ENCODE measurements around the gene WFIKKN2.

The WFIKKN2 gene

GRCh38 chr17:50835301-50836234 lies at the start of gene WFIKKN2:
Gene WFIKKN2 (plus strand): TSS chr17:50835586. CDS start chr17:50835938, 352 bp downstream.
- H3K36me3 ChIP-seq (ENCODE audit: insufficient read depth, low read length): no peaks in the 10 kb centered on the region
- H3K9ac ChIP-seq (ENCODE audit: low read length): no peak within 1 kb of the TSS
- peak within 1 kb of the TSS; percentile 2 to 58 for H3K4me3 ChIP-seq (ENCODE audit: low read depth in 1 of 2, low read length in 2 of 2)
- H3K27me3 ChIP-seq (ENCODE audit: control insufficient read depth in 1 of 2, insufficient read depth in 2 of 2, low read length in 2 of 2): no peaks in the 10 kb centered on the region
- no peaks in the 10 kb centered on the region for H3K9me3 ChIP-seq (ENCODE audit: low read length)
- H3K4me1 ChIP-seq (ENCODE audit: insufficient read depth, low read length): no peaks in the 10 kb centered on the region
- H3K27ac ChIP-seq (ENCODE audit: low read depth, low read length): no peak within 1 kb of the TSS

- no peaks in the 10 kb centered on the region for H3K27me3 ChIP-seq (ENCODE audit: control insufficient read depth in 1 of 2, insufficient read depth in 2 of 2, low read length in 2 of 2)
- no peak overlapping the region for H3K9ac ChIP-seq (ENCODE audit: low read length)
- H3K9me3 ChIP-seq (ENCODE audit: low read length): no peaks in the 10 kb centered on the region
- no peaks in the 10 kb centered on the region for H3K36me3 ChIP-seq (ENCODE audit: insufficient read depth, low read length)
- peak overlapping the region; percentile 29 for H3K27ac ChIP-seq (ENCODE audit: low read depth, low read length)
- H3K4me1 ChIP-seq (ENCODE audit: insufficient read depth, low read length): peaks cover 12% of the 10 kb centered on the region
- H3K4me3 ChIP-seq (ENCODE audit: low read depth in 1 of 2, low read length in 2 of 2): no peak overlapping the region
Observed at GRCh38 chr17:50785946-50786570, 49.3 kb upstream of the WFIKKN2 start.

GRCh38 chr17:50787106-50787505 lies 48.3 kb upstream of the WFIKKN2 start:
- peak overlapping the region; percentile 29 for H3K27ac ChIP-seq (ENCODE audit: low read depth, low read length)

GRCh38 chr17:50790618-50791017 lies 44.8 kb upstream of the WFIKKN2 start:
- H3K27ac ChIP-seq (ENCODE audit: low read depth, low read length): no peak overlapping the region

More at GRCh38 chr17:50787106-50787505, 48.3 kb upstream of the WFIKKN2 start:
- Histone ChIP-seq H3K36me3 (ENCODE audit: insufficient read depth, low read length) (no peaks in the 10 kb centered on the region), H3K4me1 (ENCODE audit: insufficient read depth, low read length) (peaks cover 12% of the 10 kb centered on the region), H3K9ac (ENCODE audit: low read length) (no peak overlapping the region), H3K4me3 (ENCODE audit: low read depth in 1 of 2, low read length in 2 of 2) (no peak overlapping the region), H3K9me3 (ENCODE audit: low read length) (no peaks in the 10 kb centered on the region), H3K27me3 (ENCODE audit: control insufficient read depth in 1 of 2, insufficient read depth in 2 of 2, low read length in 2 of 2) (no peaks in the 10 kb centered on the region)

DNA sequence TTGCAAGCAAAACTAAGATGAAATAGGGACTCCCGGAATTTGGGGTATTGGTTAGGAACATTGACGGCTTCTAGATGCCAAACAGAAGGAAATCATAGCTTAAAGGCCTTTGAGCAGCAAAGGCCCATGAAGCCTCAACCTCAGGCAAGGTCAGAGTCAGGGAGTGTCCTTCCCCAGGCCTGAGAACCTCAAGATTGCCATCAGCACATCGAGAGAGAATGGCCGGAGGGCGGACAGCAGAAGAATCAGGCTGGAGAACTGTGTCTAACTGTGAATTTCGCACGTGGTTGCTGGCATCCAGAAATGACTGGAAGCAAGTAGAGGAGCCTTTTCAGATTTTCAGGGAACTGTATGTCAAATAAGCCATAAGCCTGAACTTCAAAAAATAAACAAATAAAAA lies 43.3 kb upstream of the WFIKKN2 start:
- H3K9me3 ChIP-seq (ENCODE audit: low read length): no peaks in the 10 kb centered on the region
- H3K4me1 ChIP-seq (ENCODE audit: insufficient read depth, low read length): no peaks in the 10 kb centered on the region
- no peak overlapping the region for H3K4me3 ChIP-seq (ENCODE audit: low read depth in 1 of 2, low read length in 2 of 2)
- H3K36me3 ChIP-seq (ENCODE audit: insufficient read depth, low read length): no peaks in the 10 kb centered on the region
- H3K9ac ChIP-seq (ENCODE audit: low read length): no peak overlapping the region
- H3K27ac ChIP-seq (ENCODE audit: low read depth, low read length): no peak overlapping the region
- no peaks in the 10 kb centered on the region for H3K27me3 ChIP-seq (ENCODE audit: control insufficient read depth in 1 of 2, insufficient read depth in 2 of 2, low read length in 2 of 2)

More at GRCh38 chr17:50790618-50791017, 44.8 kb upstream of the WFIKKN2 start:
- H3K27me3 ChIP-seq (ENCODE audit: control insufficient read depth in 1 of 2, insufficient read depth in 2 of 2, low read length in 2 of 2): no peaks in the 10 kb centered on the region
- H3K4me3 ChIP-seq (ENCODE audit: low read depth in 1 of 2, low read length in 2 of 2): no peak overlapping the region
- H3K9ac ChIP-seq (ENCODE audit: low read length): no peak overlapping the region
- peaks cover 7% of the 10 kb centered on the region for H3K4me1 ChIP-seq (ENCODE audit: insufficient read depth, low read length)
- H3K9me3 ChIP-seq (ENCODE audit: low read length): no peaks in the 10 kb centered on the region
- H3K36me3 ChIP-seq (ENCODE audit: insufficient read depth, low read length): no peaks in the 10 kb centered on the region

- Histone ChIP-seq H3K27me3 (ENCODE audit: control insufficient read depth in 1 of 2, insufficient read depth in 2 of 2, low read length in 2 of 2) (no peaks in the 10 kb centered on the region), H3K9me3 (ENCODE audit: low read length) (no peaks in the 10 kb centered on the region), H3K4me1 (ENCODE audit: insufficient read depth, low read length) (no peaks in the 10 kb centered on the region), H3K4me3 (ENCODE audit: low read depth in 1 of 2, low read length in 2 of 2) (no peak overlapping the region), H3K9ac (ENCODE audit: low read length) (no peak overlapping the region), H3K36me3 (ENCODE audit: insufficient read depth, low read length) (no peaks in the 10 kb centered on the region), H3K27ac (ENCODE audit: low read depth, low read length) (no peak overlapping the region)
Observed at GRCh38 chr17:50793007-50793406, 42.4 kb upstream of the WFIKKN2 start.

DNA sequence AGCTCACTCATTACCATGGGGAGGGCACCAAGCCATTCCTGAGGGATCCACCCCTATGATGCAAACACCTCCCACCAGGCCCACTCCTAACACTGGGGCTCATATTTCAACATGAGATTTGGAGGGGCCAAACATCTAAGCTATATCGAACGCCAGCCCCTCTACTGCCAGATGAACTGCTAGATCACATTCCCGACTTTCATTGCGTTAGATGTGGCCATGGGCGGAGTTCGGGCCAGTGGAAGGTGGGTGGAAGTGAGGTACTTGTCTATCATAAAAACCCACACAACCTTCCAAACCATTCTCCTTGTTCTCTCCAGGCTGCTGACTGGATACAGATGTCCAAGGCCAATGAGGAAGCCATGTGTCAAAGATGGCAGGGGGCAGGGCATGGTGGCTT lies 41.0 kb upstream of the WFIKKN2 start:
- no peaks in the 10 kb centered on the region for H3K27me3 ChIP-seq (ENCODE audit: control insufficient read depth in 1 of 2, insufficient read depth in 2 of 2, low read length in 2 of 2)
- H3K36me3 ChIP-seq (ENCODE audit: insufficient read depth, low read length): no peaks in the 10 kb centered on the region

DNA sequence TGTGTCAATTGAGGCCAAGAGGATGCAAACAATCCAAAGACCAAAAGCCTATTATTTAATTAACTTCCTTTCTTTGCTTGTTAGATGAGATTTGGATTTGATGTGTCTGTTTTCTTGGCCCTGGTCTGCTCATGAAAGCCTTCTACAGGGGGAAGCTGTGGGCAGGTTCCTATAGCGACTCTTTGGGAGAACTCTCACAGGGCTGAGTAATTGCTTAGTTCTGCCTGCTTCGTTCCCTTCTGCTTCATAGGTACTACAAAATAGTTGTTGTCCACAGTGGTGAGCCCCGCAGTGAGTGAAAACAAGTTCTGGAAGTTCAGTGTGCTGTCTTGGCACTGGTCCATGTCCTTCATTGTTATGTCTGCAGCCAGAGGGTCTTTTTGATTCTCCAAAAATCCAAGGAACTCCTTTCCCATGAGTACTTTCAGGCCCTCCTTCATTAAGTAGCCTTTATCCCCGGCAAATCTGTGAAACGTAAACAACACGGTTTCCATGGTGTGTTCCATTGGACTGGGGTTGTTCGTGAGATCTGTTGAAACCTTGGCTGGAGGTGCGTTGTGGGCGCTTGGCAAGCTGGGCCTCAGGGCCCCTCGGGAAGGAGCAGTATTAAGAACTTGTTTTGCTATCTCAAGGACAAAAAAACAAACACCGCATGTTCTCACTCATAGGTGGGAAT lies 38.1 kb upstream of the WFIKKN2 start:
- Histone ChIP-seq H3K27ac (ENCODE audit: low read depth, low read length) (no peak overlapping the region), H3K36me3 (ENCODE audit: insufficient read depth, low read length) (no peaks in the 10 kb centered on the region), H3K4me1 (ENCODE audit: insufficient read depth, low read length) (no peaks in the 10 kb centered on the region), H3K9me3 (ENCODE audit: low read length) (no peaks in the 10 kb centered on the region), H3K9ac (ENCODE audit: low read length) (no peak overlapping the region), H3K27me3 (ENCODE audit: control insufficient read depth in 1 of 2, insufficient read depth in 2 of 2, low read length in 2 of 2) (no peaks in the 10 kb centered on the region), H3K4me3 (ENCODE audit: low read depth in 1 of 2, low read length in 2 of 2) (no peak overlapping the region)

More for the DNA sequence above, 41.0 kb upstream of the WFIKKN2 start:
- H3K27ac ChIP-seq (ENCODE audit: low read depth, low read length): no peak overlapping the region
- no peak overlapping the region for H3K9ac ChIP-seq (ENCODE audit: low read length)
- no peaks in the 10 kb centered on the region for H3K4me1 ChIP-seq (ENCODE audit: insufficient read depth, low read length)
- H3K4me3 ChIP-seq (ENCODE audit: low read depth in 1 of 2, low read length in 2 of 2): no peak overlapping the region
- no peaks in the 10 kb centered on the region for H3K9me3 ChIP-seq (ENCODE audit: low read length)

GRCh38 chr17:50798424-50799288 lies 36.7 kb upstream of the WFIKKN2 start:
- Histone ChIP-seq H3K4me3 (ENCODE audit: low read depth in 1 of 2, low read length in 2 of 2) (no peak overlapping the region), H3K27me3 (ENCODE audit: control insufficient read depth in 1 of 2, insufficient read depth in 2 of 2, low read length in 2 of 2) (no peaks in the 10 kb centered on the region), H3K27ac (ENCODE audit: low read depth, low read length) (no peak overlapping the region)

GRCh38 chr17:50799582-50799981 lies 35.8 kb upstream of the WFIKKN2 start:
- Histone ChIP-seq H3K27me3 (ENCODE audit: control insufficient read depth in 1 of 2, insufficient read depth in 2 of 2, low read length in 2 of 2) (no peaks in the 10 kb centered on the region), H3K9ac (ENCODE audit: low read length) (no peak overlapping the region), H3K9me3 (ENCODE audit: low read length) (no peaks in the 10 kb centered on the region), H3K36me3 (ENCODE audit: insufficient read depth, low read length) (no peaks in the 10 kb centered on the region), H3K27ac (ENCODE audit: low read depth, low read length) (no peak overlapping the region), H3K4me3 (ENCODE audit: low read depth in 1 of 2, low read length in 2 of 2) (no peak overlapping the region), H3K4me1 (ENCODE audit: insufficient read depth, low read length) (no peaks in the 10 kb centered on the region)

More at GRCh38 chr17:50798424-50799288, 36.7 kb upstream of the WFIKKN2 start:
- no peaks in the 10 kb centered on the region for H3K9me3 ChIP-seq (ENCODE audit: low read length)
- no peaks in the 10 kb centered on the region for H3K36me3 ChIP-seq (ENCODE audit: insufficient read depth, low read length)
- no peaks in the 10 kb centered on the region for H3K4me1 ChIP-seq (ENCODE audit: insufficient read depth, low read length)
- H3K9ac ChIP-seq (ENCODE audit: low read length): no peak overlapping the region
